ENCODE results near the gene GRM3. TPM values are rescaled to one million over a fixed set of nuclear protein-coding genes. Genes with fewer than 3 reads are reported as not detected.

Gene GRM3
- total and polyA plus RNA-seq, 2 of the 13 experiments (the other 11 are each of a cell fraction or from before 2014, with no cell fraction given), result not detected

GRCh38 chr7:86825264-86825663, 181.6 kb downstream of the GRM3 start:
- no peaks in the 10 kb centered on the region for H3K36me3 ChIP-seq (replicated peaks in 1 of 2; ENCODE audit: control insufficient read depth in 1 of 2, insufficient read depth in 2 of 2, low read length in 2 of 2)
- BruUV-seq (replicated peaks), result no TSS peak

More at GRCh38 chr7:86825264-86825663, 181.6 kb downstream of the GRM3 start:
- Histone ChIP-seq H3K4me1 (ENCODE audit: insufficient read depth, low read length) (no peaks in the 10 kb centered on the region), H3K27ac (ENCODE audit: extremely low read length, insufficient read depth, low read length) (no peak overlapping the region), H2AFZ (ENCODE audit: low read length) (no peak overlapping the region), H4K20me1 (ENCODE audit: insufficient read depth, low read length) (no peaks in the 10 kb centered on the region), H3K79me2 (ENCODE audit: insufficient read depth, low read length) (no peaks in the 10 kb centered on the region), H3K4me2 (ENCODE audit: low read depth, low read length) (no peak overlapping the region), H3K4me3 (replicated peaks in 1 of 3; ENCODE audit: insufficient read depth in 1 of 3, low read depth in 2 of 3, low read length in 3 of 3) (no peak overlapping the region), H3K27me3 (ENCODE audit: control insufficient read depth in 1 of 2, insufficient read depth in 2 of 2, low read length in 2 of 2) (no peaks in the 10 kb centered on the region), H3K9me3 (ENCODE audit: low read length) (no peaks in the 10 kb centered on the region), H3K9ac (ENCODE audit: insufficient read depth, low read depth, low read length) (no peak overlapping the region)
- ChIA-PET POLR2A (no interaction called here), CTCF (ENCODE audit: low intra/inter-chr PET ratio, low total read pairs) (no interaction called here)
- no peak for TF ChIP-seq HIVEP1 (CRISPR knock-in tag; IDR thresholded peaks at IDR 0.05)
- no peak for TF ChIP-seq SNAI1 (CRISPR knock-in tag; IDR thresholded peaks at IDR 0.05; ENCODE audit: borderline replicate concordance)
- no peak for TF ChIP-seq ZNF280D (CRISPR knock-in tag; IDR thresholded peaks at IDR 0.05)
- no peak for TF ChIP-seq ETV5 (CRISPR knock-in tag; IDR thresholded peaks at IDR 0.05; ENCODE audit: borderline replicate concordance)
- TF ChIP-seq ZNF615 (CRISPR knock-in tag; IDR thresholded peaks at IDR 0.05; ENCODE audit: borderline replicate concordance), result no peak
- no peak for TF ChIP-seq CBX2 (IDR thresholded peaks at IDR 0.05; ENCODE audit: low read depth, low read length)
- TF ChIP-seq CBX2 (CRISPR knock-in tag; IDR thresholded peaks at IDR 0.05; ENCODE audit: low read depth), result no peak
- no peak for TF ChIP-seq CC2D1A (CRISPR knock-in tag; IDR thresholded peaks at IDR 0.05)
- TF ChIP-seq BRF2 (CRISPR knock-in tag; IDR thresholded peaks at IDR 0.05), result no peak
- no peak for TF ChIP-seq IKZF1 (IDR thresholded peaks at IDR 0.05)
- TF ChIP-seq GMEB2 (CRISPR knock-in tag; IDR thresholded peaks at IDR 0.05; ENCODE audit: low read depth), result no peak
- no peak for TF ChIP-seq DR1 (CRISPR knock-in tag; IDR thresholded peaks at IDR 0.05)
- TF ChIP-seq MLX (CRISPR knock-in tag; IDR thresholded peaks at IDR 0.05), result no peak
- TF ChIP-seq NFKBIZ (CRISPR knock-in tag; IDR thresholded peaks at IDR 0.05), result no peak
- no peak for TF ChIP-seq ZNF136 (CRISPR knock-in tag; IDR thresholded peaks at IDR 0.05; ENCODE audit: low read depth)
- in situ Hi-C loops (cut with HindIII; ENCODE audit: extremely low pct_ligation_motif_present, low pct_unique_long_range_greater_than_20kb), result no loop called here
- DNase-seq (ENCODE audit: low spot score), result no peak
- ATAC-seq, result no peak
- intact Hi-C loops (cut with micrococcal nuclease; ENCODE audit: unreplicated experiment), result no loop called here
- WGBS (ENCODE audit: low lambda C conversion rate), result 1% methylated on average over 4 of the region's 4 CpGs
- no peak for FAIRE-seq

Data from HepG2 (cell line).